ENCODE data around the gene IL18.
"Not testable (repeated sequence)": the region's sequence is repeated elsewhere in the genome, so short reads cannot be mapped to it uniquely, and the experiment has no call there.

Gene IL18

DNA sequence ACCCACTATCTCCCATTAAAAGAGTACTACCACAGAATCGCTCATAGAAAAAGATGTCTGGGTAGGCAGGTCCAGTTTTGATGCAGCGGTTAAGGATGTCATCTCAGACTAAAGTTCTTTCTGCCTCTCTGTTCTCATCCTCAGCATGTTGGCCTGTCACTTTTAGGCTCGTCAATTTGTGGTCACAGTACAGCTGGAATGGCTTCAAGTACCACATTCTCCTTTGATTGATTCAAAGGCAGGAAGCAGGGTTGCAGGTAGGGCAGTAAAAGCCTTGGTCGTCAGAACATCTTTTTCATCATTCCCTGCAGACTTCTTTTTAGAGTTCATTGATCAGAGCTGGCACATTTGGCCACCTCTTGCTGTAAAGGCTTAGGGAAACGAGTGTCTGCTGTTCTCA lies 48.5 kb downstream of the IL18 start:
- no peak for DNase-seq

DNA sequence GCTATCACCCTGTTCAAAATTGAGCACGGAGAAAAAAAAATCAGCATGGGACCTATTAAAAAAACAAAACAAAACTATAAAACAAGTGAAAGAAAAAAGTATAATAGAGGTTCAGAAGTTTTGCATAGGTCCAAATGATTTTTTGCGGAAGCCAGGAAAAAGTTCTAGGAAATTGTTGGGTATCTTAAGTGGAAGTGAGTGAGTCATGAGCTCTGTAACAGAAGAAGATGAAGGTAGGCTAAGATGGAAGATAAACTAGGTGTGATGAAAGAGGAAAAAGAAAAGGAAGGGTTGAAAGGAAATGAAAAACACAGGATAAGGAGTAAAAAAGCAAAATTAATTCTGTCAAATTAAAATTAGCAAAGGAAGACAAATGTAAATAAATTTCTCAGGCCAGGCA lies 49.4 kb downstream of the IL18 start:
- DNase-seq, result no peak

DNA sequence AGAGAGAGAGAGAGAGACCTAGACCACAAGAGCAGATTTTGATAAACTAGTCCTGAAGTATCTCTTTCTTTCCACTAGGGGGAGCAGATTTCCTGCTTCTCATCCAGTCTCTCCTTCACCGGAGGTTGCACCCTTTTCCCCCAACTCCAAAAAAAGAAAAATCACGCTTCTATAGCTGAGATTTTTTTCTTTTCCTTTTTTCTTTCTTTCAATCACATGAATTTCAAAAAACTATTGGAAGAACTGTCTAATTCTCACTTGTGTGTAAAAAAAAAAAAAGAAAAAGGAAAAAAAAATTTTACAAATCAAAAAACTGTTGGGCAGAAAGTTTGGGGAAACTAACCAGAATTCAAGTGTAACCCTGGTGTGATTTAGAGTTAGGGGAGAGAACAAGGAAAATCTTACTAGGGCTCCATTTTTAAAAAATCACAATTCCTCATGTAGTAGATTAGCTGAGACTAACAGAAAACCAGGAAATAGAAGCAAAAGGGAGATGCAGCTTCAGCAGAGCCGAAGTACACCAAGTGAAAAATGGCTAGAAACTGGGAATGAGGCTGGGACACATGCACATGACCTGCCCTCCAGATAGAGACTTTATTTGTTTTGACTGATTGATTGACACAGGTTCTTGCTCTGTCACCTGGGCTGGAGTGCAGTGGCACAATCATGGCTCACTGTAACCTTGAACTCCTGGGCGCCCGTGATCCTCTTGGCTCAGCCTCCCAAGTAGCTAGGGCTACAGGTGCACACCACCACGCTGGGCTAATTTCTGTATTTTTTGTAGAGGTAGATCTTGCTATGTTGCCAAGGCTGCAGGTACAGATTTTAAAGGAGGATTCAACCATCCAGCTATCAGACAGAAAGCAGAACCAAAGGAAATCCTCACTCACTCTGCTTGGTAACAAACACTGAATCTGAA lies 50.1 kb downstream of the IL18 start:
- DNase-seq, result peak; percentile 79

DNA sequence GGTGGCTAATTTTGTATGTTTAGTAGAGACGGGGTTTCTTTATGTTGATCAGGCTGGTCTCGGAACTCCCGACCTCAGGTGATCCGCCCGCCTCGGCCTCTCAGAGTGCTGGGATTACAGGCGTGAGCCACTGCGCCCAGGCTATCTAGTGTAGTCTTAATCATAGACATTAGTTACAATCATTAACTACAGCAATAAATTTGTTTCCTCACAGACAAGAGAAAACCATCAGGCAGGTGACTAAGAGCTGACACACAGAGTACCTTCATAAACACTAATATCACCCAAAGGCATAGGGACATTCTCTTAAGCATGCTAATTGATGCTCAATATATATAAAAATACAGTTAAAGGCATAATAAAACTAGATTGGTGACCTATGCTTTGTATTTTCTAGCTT lies 57.8 kb downstream of the IL18 start:
- DNase-seq, result no peak

DNA sequence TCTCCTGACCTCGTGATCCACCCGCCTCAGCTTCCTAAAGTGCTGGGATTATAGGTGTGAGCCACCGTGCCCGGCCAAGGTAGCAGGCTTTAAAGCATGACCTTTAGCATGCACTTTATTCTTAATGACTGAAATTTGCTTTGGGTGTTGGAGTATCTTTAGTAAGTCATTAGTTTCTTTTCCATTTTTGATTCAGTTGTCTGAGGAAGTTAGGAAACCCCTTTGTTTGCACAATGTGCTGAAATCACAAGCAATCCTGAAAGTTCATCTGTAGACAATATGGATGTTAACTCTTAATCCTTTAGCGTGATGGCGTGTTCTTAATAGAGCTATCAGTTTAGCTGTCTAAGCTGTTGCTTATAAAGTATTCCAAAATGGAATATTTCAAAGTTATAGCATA lies 60.4 kb downstream of the IL18 start:
- DNase-seq, result no peak

DNA sequence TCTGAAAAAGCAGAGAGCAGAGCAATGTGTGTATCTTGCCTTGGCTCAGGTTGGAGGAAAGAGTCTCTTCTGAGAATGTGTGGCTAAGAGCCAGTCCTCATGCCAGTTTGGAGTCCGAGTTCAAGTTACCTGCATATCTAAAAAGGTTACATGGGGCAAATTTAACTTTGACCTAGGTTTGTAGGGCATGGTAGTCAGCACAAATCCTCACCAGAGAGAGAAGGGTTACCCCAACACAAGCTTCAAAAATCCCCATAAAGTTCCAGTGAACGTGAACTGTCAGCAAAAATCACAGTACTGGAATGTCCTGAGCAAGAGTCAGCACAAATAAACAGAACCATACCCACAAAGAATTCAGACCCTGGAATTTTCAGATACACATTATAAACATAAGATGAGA lies 63.4 kb downstream of the IL18 start:
- no peak for DNase-seq

DNA sequence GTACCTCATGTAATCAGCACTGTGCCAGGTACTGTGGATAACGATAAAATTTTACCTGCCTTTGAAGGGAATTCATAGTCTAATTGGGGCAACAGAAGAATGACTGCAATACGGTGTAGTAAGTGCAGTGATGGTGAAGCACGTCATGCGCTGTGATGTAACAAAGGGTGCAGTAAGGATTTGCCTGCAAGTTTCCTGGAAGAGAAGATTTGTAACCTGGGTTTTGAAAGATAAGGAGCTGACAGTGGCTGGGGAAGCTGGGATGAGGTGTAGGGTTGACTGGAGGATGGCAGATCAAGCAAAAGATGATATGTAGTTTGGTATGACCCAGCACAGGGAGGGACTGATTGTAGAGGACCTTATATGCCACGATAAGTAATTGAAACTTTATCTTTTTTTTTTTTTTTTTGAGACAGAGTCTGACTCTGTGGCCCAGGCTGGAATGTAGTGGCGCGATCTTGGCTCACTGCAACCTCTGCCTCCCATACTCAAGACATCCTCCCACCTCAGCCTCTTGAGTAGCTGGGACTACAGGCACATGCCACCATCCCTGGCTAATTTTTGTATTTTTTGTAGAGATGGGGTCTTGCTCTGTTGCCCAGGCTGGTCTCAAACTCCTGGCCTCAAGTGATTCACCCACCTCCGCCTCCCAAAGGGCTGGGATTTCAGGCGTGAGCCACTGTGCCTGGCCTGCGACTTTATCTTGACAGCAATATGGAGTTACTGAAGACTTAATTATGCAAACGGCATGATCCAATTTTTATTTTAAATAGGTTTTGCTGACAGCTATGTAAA lies 66.0 kb downstream of the IL18 start:
- no peak for DNase-seq

DNA sequence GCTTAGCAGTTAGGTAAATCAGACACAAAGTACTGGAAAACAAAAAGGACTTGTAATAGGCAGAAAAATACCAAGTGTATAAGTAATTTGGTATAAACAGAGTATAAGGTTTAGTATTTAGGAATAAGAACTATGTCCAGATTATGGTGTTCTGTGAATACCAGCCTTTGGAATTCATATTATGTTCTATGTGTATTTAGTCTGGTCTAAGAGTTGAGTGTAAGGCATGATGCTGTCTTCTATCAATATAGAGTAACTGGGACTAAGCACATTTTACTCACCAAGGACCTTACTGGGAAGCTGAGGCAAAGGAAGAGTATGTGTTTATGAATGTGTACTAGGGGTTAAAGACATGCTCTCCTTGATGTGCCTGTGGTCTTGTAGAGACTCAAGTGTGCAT lies 67.7 kb downstream of the IL18 start:
- no peak for DNase-seq

DNA sequence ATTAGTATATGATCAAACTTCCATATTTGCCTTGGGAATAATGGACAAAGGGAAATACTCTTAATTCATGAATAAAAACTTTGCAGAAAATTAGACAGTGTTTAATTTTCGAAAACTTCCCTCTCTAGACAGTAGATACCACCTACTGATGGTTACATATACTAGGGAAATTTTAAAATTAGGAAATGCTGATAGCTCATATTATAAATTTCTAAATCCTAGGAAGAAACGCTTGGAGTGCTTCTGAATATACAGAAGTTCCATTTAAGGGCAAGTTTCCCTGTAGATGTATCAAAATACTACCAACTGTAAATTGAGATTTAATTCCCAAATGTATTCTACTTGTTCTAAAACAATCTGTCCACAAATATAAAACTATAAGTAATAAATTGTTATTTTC lies 68.6 kb downstream of the IL18 start:
- DNase-seq, result not testable (repeated sequence)

Measured in HCEC 1CT (cell line).